GM04503 (cell line): ENCODE measurements around the gene PLVAP.

Source experiments
- DNase-seq: peaks from one replicate; pipeline ENCODE4 v3.0.0-alpha.2; 2012; ENCODE audit warnings: low read depth

The PLVAP gene

DNA sequence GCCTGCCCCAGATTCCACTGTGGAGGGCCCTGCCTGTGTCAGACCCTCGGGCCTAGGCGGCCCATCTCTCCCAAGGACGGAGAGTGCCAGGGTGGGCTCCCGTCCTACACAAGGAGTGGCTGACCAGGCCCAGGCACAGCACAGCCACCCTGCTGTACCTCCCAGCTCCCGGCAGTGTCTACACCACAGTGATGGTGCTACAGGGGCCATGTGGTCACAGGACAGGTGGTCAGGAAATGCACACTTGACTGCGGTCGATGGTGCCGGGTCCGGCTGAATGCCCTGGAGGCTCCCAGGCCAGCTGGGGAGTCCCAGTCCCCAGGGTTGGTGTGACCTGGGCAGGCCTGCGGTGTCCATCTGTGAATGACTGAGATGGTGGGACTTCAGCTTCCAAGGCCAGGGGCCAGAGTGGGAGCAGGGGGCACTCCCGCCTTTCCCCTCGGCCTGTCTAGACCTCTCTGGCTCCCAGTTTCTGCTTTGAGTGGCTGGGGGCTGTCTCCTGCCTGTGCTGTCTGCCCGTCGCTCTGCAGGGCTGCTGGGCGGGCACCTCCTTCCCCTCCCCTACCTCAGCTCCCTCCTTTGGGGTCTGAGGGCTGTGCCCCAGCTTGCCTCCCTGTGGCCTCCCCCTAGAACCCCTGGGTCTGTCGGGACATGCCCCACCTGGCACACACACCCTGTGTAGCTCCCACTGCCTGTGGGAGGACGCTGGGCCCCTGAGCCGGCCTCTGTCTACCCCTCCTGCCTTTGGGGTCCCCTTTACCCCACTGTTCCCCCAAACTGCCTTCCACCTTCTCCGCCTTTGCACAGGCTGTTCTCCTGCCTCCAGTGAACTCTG, 55.3 kb downstream of the PLVAP start:
- DNase-seq: no peak

DNA sequence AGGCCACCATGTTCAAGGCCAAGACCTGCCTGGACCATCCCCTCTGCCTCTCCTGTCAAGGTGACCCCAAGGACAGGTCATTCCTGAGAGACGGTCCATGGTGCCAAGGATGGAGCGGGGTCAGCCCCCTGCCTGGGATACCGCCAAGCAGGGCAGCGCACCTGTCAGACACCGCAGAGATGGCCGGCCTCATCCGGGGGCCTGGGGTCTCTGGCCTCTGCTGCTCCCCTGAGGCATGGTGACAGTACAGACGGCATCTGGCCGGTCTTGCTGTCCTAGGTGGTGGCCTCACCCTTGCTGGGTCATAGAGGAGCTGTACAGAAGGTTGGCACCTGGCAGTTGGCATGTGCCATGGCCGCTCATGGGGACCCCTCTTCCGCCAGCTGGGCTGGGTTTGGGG, 56.7 kb downstream of the PLVAP start:
- no peak for DNase-seq

- no peak for DNase-seq
Measured at GRCh38 chr19:17319473-17320238, 57.5 kb downstream of the PLVAP start.

GRCh38 chr19:17318966-17319365, 58.2 kb downstream of the PLVAP start:
- DNase-seq: no peak

DNA sequence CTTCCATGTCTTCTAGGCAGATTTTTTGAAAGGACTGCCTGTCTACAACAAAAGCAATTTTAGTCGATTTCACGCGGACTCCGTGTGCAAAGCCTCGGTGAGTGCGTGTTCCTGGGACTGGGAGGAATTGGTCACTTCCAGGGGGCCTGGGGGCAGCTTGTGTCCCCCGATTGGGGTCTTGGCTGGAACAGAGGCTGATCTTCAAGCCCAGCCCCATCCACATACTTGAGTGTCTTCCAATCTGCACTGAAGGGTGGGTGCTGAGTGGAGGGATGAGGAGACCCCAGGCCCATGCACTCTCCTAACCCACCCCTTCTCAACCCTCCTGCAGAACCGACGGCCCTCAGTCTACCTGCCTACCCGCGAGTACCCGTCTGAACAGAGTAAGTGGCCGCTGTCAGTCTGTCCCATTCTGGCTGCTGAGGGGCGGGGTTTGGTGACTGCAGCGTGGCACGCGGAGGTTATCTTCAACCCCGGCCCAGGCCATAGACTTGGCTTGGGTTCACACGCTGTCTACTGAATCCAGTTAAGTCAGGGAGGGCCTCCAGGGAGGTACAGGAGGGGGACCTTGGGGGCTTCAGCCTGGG, 63.0 kb downstream of the PLVAP start:
- DNase-seq: no peak

GRCh38 chr19:17312189-17313113, 64.7 kb downstream of the PLVAP start:
- DNase-seq: no peak

DNA sequence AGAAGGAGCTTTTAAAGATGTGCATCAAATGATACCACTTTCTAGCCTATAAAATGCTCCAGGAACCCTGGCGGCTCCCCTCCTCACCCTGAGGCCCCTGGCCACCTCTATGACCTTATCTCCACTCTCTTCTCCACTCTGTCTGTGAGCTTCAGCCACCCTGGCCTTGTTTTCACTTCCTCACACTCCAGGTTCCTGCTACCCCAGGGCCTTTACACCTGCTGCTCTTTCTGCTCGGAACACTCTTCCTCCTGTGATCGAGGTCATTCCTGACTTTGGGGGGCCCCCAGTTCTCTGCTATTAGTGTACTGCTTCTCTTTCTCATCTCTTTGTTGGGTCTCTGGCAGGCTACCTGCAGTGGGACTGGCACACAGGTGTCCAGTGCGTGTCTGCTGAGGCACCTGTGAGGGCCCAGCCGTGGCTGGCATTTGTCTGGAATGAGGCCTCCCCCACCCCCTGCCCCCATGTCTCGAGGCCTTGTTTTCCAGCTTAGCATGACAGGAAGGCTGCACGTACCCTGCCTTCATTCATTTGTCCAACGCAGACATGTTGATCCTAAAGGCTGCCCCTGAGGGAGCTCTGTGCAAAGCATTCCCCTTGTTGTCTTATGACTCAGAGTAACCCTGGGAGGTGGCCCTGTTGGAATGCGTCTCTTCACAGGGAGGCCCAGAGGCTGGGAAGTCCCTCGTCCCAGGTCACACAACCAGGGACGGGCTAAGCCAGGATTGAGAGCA, 65.5 kb downstream of the PLVAP start:
- no peak for DNase-seq

DNA sequence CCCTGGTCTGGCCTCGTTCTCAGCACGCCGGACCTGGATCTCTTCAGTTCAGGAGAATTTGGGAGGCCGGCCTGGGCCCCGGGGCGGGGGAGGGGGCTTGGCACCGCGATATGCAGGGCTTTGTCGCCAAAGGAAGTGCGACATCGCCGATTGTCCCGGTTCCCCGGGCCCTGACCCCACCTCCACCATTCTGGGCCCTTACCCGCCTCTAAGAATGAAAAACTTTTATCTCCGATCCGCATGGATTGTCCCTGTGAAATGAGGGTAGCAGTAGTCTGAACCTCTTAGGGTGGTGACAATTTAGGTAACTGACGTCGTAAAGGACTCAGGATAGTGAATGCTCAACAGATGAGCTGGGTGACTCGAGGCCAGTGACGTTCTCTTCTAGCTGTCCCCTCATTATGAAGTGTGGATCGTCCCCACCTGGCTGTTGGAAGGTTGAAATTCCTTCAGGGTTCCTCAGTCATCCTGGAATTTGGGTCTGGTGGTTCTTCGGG, 67.1 kb downstream of the PLVAP start:
- DNase-seq: no peak

- peak; percentile 99 for DNase-seq
Measured at GRCh38 chr19:17309198-17309964, 67.8 kb downstream of the PLVAP start, which contains the start of gene DDA1. TSS of gene DDA1 (plus strand) at chr19:17309563. CDS start at chr19:17309655, 92 bp downstream.

GRCh38 chr19:17307876-17308377, 69.2 kb downstream of the PLVAP start:
- no peak for DNase-seq

DNA sequence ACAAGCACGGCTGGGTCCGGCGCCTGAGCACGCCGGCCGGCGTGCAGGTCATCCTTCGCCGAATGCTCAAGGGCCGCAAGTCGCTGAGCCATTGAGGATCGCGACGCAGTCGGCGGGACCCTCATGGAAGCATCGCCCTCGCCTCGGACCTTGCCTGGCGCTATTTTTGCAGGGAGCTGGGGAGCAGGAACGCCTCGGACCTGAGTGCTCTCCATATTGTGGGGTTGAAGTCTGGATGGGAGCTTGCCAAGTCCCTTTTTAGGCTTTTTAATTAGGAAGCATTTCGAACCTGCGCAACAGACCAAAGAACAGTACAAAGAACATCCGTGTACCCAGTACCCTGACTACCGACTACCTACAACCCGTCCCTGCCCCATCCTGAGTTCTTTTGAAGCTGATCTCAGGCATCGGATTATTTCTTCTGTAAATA, 70.8 kb downstream of the PLVAP start:
- no peak for DNase-seq

DNA sequence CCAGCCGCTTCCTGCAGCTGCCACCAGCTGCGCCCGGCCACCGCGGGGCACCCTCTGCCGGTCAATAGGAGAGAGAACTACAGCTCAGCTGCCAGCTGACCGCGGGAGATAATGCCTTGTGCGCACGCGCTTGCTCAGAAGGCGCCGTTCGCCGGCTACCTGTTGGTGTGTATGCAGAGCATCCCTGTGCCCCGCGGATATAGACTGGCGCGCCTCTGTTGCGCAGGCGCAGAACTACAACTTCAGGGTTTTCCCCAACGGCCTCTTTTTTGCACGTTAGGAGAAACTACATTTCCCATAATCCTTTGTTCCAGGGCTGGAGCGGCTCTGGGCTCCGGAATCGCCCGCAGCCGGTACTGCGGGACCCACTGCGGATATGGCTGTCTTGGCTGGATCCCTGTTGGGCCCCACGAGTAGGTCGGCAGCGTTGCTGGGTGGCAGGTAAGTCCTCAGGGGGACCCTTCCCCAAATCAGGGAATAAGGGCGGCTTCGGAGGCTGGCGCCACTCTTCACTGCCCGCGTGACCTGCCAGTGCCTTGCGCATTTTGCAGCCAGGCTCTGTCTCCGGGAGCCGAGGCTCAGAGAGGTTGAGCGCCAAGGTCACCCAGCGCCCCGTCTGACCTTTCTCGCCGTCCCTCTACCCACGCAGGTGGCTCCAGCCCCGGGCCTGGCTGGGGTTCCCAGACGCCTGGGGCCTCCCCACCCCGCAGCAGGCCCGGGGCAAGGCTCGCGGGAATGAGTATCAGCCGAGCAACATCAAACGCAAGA, 71.4 kb downstream of the PLVAP start, which contains the start of gene MRPL34:
Gene MRPL34, plus strand, starts transcription at position 356 of the 768 bp plus-strand sequence. Its CDS starts 21 bp downstream, at position 377.
- DNase-seq: peak; percentile 90

- DNase-seq: no peak
Measured at GRCh38 chr19:17305216-17305516, 72.0 kb downstream of the PLVAP start.

- no peak for DNase-seq
Measured at GRCh38 chr19:17304386-17305215, 72.5 kb downstream of the PLVAP start.

- DNase-seq: no peak
Measured at GRCh38 chr19:17303940-17304267, 73.2 kb downstream of the PLVAP start.

GRCh38 chr19:17303167-17303939, 73.8 kb downstream of the PLVAP start, which contains the start of gene ABHD8:
TSS of gene ABHD8 (minus strand) at chr19:17303425. CDS start at chr19:17301616, 1,809 bp downstream.
- DNase-seq: peak; percentile 46
